Measurements from ENCODE around the gene SRBD1.

SRBD1 gene

GRCh38 chr2:45380131-45380836 is 230.8 kb downstream of the SRBD1 start:
- in situ Hi-C loops (cut with HindIII; ENCODE audit: low sequenced_read_pairs) = no loop called here
- no peak for DNase-seq (ENCODE audit: low read depth)
- TF ChIP-seq CTCF (IDR thresholded peaks at IDR 0.05; ENCODE audit: low read depth, low read length, missing control alignments) = no peak
- H3K4me3 ChIP-seq (ENCODE audit: low read depth, low read length) = no peak overlapping the region

GRCh38 chr2:45379399-45380087 is 231.5 kb downstream of the SRBD1 start:
- in situ Hi-C loops (cut with HindIII; ENCODE audit: low sequenced_read_pairs) = no loop called here
- H3K4me3 ChIP-seq (ENCODE audit: low read depth, low read length) = no peak overlapping the region
- DNase-seq (ENCODE audit: low read depth) = no peak
- no peak for TF ChIP-seq CTCF (IDR thresholded peaks at IDR 0.05; ENCODE audit: low read depth, low read length, missing control alignments)

DNA sequence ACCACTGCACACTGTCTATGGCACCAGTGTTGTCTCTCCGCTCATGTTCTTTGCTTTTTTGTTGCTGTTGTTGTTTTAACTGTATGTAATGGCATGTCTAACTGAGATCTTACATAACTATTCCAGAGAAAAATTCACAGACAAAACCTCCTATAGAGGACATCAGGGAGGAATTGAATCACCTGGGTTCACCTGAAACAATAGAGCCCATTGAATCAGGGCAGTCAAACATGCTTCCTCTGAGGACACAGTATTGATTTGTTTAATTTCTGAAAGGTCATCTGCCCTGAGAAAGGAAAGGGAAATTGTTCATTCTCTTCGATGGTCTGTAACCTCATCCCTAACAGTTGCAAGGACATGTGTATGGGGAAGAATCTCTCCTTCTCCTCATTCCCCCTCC is 237.5 kb downstream of the SRBD1 start:
- no peak for DNase-seq (ENCODE audit: low read depth)
- in situ Hi-C loops (cut with HindIII; ENCODE audit: low sequenced_read_pairs) = no loop called here
- TF ChIP-seq CTCF (IDR thresholded peaks at IDR 0.05; ENCODE audit: low read depth, low read length, missing control alignments) = no peak
- H3K4me3 ChIP-seq (ENCODE audit: low read depth, low read length) = no peak overlapping the region

DNA sequence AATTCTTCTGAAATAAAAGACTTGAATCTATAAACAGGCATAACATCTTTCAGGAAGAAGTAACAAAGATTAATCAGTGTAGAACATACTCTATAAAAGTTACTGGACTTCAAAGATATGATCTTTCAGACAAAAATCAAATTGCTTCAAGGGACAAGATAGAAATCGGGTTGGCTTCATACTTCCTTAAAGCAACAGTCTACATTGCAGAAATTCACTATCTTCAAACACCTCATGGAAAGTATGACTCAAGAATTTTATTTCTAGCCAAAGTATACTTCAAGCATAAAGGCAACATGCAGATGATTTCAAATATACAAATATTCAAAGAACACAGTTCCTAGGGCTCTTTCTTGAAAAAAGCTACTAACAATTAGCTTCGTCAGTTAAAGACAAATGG is 240.7 kb downstream of the SRBD1 start:
- no peak for DNase-seq (ENCODE audit: low read depth)
- in situ Hi-C loops (cut with HindIII; ENCODE audit: low sequenced_read_pairs) = no loop called here
- no peak overlapping the region for H3K4me3 ChIP-seq (ENCODE audit: low read depth, low read length)
- no peak for TF ChIP-seq CTCF (IDR thresholded peaks at IDR 0.05; ENCODE audit: low read depth, low read length, missing control alignments)

- no peak for DNase-seq (ENCODE audit: low read depth)
- in situ Hi-C loops (cut with HindIII; ENCODE audit: low sequenced_read_pairs) = no loop called here
- H3K4me3 ChIP-seq (ENCODE audit: low read depth, low read length) = no peak overlapping the region
- no peak for TF ChIP-seq CTCF (IDR thresholded peaks at IDR 0.05; ENCODE audit: low read depth, low read length, missing control alignments)
Measured at GRCh38 chr2:45368792-45369191, 242.3 kb downstream of the SRBD1 start.

GRCh38 chr2:45361666-45362065 is 249.4 kb downstream of the SRBD1 start:
- DNase-seq (ENCODE audit: low read depth) = no peak
- H3K4me3 ChIP-seq (ENCODE audit: low read depth, low read length) = no peak overlapping the region
- in situ Hi-C loops (cut with HindIII; ENCODE audit: low sequenced_read_pairs) = no loop called here

More at GRCh38 chr2:45361666-45362065, 249.4 kb downstream of the SRBD1 start:
- no peak for TF ChIP-seq CTCF (IDR thresholded peaks at IDR 0.05; ENCODE audit: low read depth, low read length, missing control alignments)

Measured in astrocyte of the cerebellum (primary cell).